H9 (cell line): ENCODE results near the gene KCND2. TPM values are rescaled to one million over a fixed set of nuclear protein-coding genes. Genes with fewer than 3 reads are reported as not detected.

Source experiments
- DNase-seq: peaks from one replicate; pipeline ENCODE4 v3.0.0-alpha.2; 2017
- H2AFZ ChIP-seq: one replicate; pipeline ENCODE4 v1.6.1; 2013; ENCODE audit warnings: mild to moderate bottlenecking, low read length, control low read depth, moderate library complexity
- H2AK5ac ChIP-seq: 2 replicates; pipeline ENCODE4 v1.6.1; 2013; ENCODE audit warnings: low read length, control low read depth, mixed read lengths; ENCODE audit not compliant: insufficient read length
- H2BK120ac ChIP-seq: one replicate; pipeline ENCODE4 v1.6.1; 2013; ENCODE audit warnings: low read depth, mild to moderate bottlenecking, low read length, control low read depth, inconsistent platforms; ENCODE audit not compliant: poor library complexity, severe bottlenecking
- H2BK12ac ChIP-seq: 2 replicates; pipeline ENCODE4 v1.6.1; 2013; ENCODE audit warnings: low read length, control low read depth, mixed read lengths, low read depth; ENCODE audit not compliant: insufficient read length
- H2BK15ac ChIP-seq: 2 replicates; pipeline ENCODE4 v1.6.1; 2013; ENCODE audit warnings: low read depth, low read length, control low read depth
- H2BK20ac ChIP-seq: one replicate; pipeline ENCODE4 v1.6.1; 2013; ENCODE audit warnings: low read depth, mild to moderate bottlenecking, low read length, control low read depth, inconsistent platforms; ENCODE audit not compliant: poor library complexity, severe bottlenecking
- H2BK5ac ChIP-seq: 2 replicates; pipeline ENCODE4 v1.6.1; 2013; ENCODE audit warnings: low read length, control low read depth, mixed read lengths; ENCODE audit not compliant: insufficient read length
- H3K14ac ChIP-seq: 2 replicates; pipeline ENCODE4 v1.6.1; 2013; ENCODE audit warnings: low read length, control low read depth; ENCODE audit not compliant: insufficient read depth
- H3K18ac ChIP-seq: 2 replicates; pipeline ENCODE4 v1.6.1; 2013; ENCODE audit warnings: low read depth, mild to moderate bottlenecking, mixed read lengths, low read length, control low read depth; ENCODE audit not compliant: insufficient read length
- H3K23ac ChIP-seq: 2 replicates; pipeline ENCODE4 v1.6.1; 2013; ENCODE audit warnings: low read length, control low read depth, mixed read lengths, low read depth; ENCODE audit not compliant: insufficient read length
- H3K23me2 ChIP-seq: 2 replicates; pipeline ENCODE4 v1.6.1; 2013; ENCODE audit warnings: low read depth, mild to moderate bottlenecking, mixed read lengths, low read length, control low read depth; ENCODE audit not compliant: insufficient read length, poor library complexity, severe bottlenecking
- H3K27ac ChIP-seq: 2 replicates; pipeline ENCODE4 v1.5.1; 2013; ENCODE audit warnings: low read length, control low read depth, mixed read lengths, low read depth; ENCODE audit not compliant: insufficient read length
- H3K27me3 ChIP-seq: 2 replicates; pipeline ENCODE4 v1.6.1; 2013; ENCODE audit warnings: low read length, control low read depth, inconsistent platforms; ENCODE audit not compliant: insufficient read depth
- H3K4ac ChIP-seq: 2 replicates; pipeline ENCODE4 v1.6.1; 2013; ENCODE audit warnings: low read depth, mild to moderate bottlenecking, control low read depth, inconsistent platforms, low read length, moderate library complexity
- H3K4me1 ChIP-seq: 2 replicates; pipeline ENCODE4 v1.6.1; 2013; ENCODE audit warnings: low read length, control low read depth, inconsistent platforms; ENCODE audit not compliant: insufficient read depth
- H3K4me2 ChIP-seq: 2 replicates; pipeline ENCODE4 v1.6.1; 2013; ENCODE audit warnings: low read length, control low read depth, mixed read lengths; ENCODE audit not compliant: insufficient read length, insufficient read depth
- H3K56ac ChIP-seq: 2 replicates; pipeline ENCODE4 v1.6.1; 2013; ENCODE audit warnings: low read depth, mild to moderate bottlenecking, mixed read lengths, low read length, control low read depth; ENCODE audit not compliant: insufficient read length
- H3K79me1 ChIP-seq: 2 replicates; pipeline ENCODE4 v1.6.1; 2013; ENCODE audit warnings: low read depth, mild to moderate bottlenecking, moderate library complexity, low read length, control low read depth, inconsistent platforms; ENCODE audit not compliant: insufficient read depth, poor library complexity, severe bottlenecking
- H3K79me2 ChIP-seq: 2 replicates; pipeline ENCODE4 v1.6.1; 2013; ENCODE audit warnings: low read length, control low read depth, inconsistent platforms; ENCODE audit not compliant: insufficient read depth
- H3K9ac ChIP-seq: 2 replicates; pipeline ENCODE4 v1.6.1; 2013; ENCODE audit warnings: low read length, control low read depth, mixed read lengths; ENCODE audit not compliant: insufficient read length; ENCODE audit errors: extremely low read depth
- H3K9me3 ChIP-seq: one replicate; pipeline ENCODE4 v1.6.1; 2013; ENCODE audit warnings: low read depth, low read length, inconsistent platforms; ENCODE audit not compliant: control insufficient read depth
- H3T11ph ChIP-seq: one replicate; pipeline ENCODE4 v1.6.1; 2013; ENCODE audit warnings: mild to moderate bottlenecking, low read length, control low read depth, inconsistent platforms
- H4K20me1 ChIP-seq: one replicate; pipeline ENCODE4 v1.6.1; 2013; ENCODE audit not compliant: control insufficient read depth, insufficient read length, insufficient read depth
- H4K5ac ChIP-seq: 2 replicates; pipeline ENCODE4 v1.6.1; 2013; ENCODE audit warnings: low read depth, mild to moderate bottlenecking, mixed read lengths, low read length, control low read depth; ENCODE audit not compliant: insufficient read length
- H4K8ac ChIP-seq: replicated peaks from 2 replicates; pipeline ENCODE4 v1.6.1; 2013; ENCODE audit warnings: low read length, control low read depth, mixed read lengths, low read depth; ENCODE audit not compliant: insufficient read length
- H4K91ac ChIP-seq: 2 replicates; pipeline ENCODE4 v1.6.1; 2013; ENCODE audit warnings: low read depth, mild to moderate bottlenecking, moderate library complexity, mixed read lengths, low read length, control low read depth; ENCODE audit not compliant: insufficient read length
- H3K27ac Mint-ChIP-seq, 3 experiments: 2 replicates in 2 of 3; 3 replicates in 1 of 3; pipeline ENCODE4 v1.8.0; 2020 to 2021; ENCODE audit warnings: mixed read lengths in 3 of 3, mild to moderate bottlenecking in 1 of 3, moderate library complexity in 1 of 3
- H3K27me3 Mint-ChIP-seq: 2 replicates; pipeline ENCODE4 v1.8.0; 2021; ENCODE audit warnings: low read depth, mild to moderate bottlenecking, moderate library complexity, mixed read lengths
- H3K36me3 Mint-ChIP-seq, 3 experiments: 2 replicates in 2 of 3; 3 replicates in 1 of 3; pipeline ENCODE4 v1.8.0; 2020 to 2021; ENCODE audit warnings: low read depth in 3 of 3, mixed read lengths in 3 of 3; ENCODE audit not compliant: insufficient read depth in 1 of 3
- H3K4me1 Mint-ChIP-seq, 2 experiments: 2 replicates each; pipeline ENCODE4 v1.8.0; 2020; ENCODE audit warnings: mixed read lengths in 2 of 2
- H3K4me3 Mint-ChIP-seq, 2 experiments: 2 replicates in 1 of 2; 3 replicates in 1 of 2; pipeline ENCODE4 v1.8.0; 2020 to 2021; ENCODE audit warnings: mild to moderate bottlenecking in 2 of 2, mixed read lengths in 2 of 2, moderate library complexity in 1 of 2
- H3K9me3 Mint-ChIP-seq, 2 experiments: 2 replicates in 1 of 2; 3 replicates in 1 of 2; pipeline ENCODE4 v1.8.0; 2020; ENCODE audit warnings: mild to moderate bottlenecking in 2 of 2, mixed read lengths in 2 of 2, moderate library complexity in 1 of 2
- CTCF ChIP-seq: fragments of 200-600 bp; sonication (generic); conservative IDR thresholded peaks from 3 replicates; pipeline ENCODE4 v1.8.0; 2021; ENCODE audit warnings: antibody characterized with exemption, mild to moderate bottlenecking
- WGBS: extraction: QIAGEN DNeasy Blood & Tissue Kit; methylation state at CpG from one replicate; pipeline ENCODE4 v1.1.7; 2013; ENCODE audit warnings: missing lambda C conversion rate, low lambda C conversion rate, mixed read lengths; ENCODE audit not compliant: insufficient read length; ENCODE audit errors: extremely low coverage; 5-methylcytosine and 5-hydroxymethylcytosine counted together
- total RNA-seq: library from RNA; stranded (reverse); gene quantifications from 2 replicates; pipeline ENCODE4 v1.2.1, GENCODE V29; 2021

KCND2 gene
- total RNA-seq, 1 experiment from 2014 or later = 6.4 TPM

GRCh38 chr7:120421151-120421651 lies 148.2 kb downstream of the KCND2 start:
- H2BK5ac ChIP-seq = no peak overlapping the region
- H3K18ac ChIP-seq = no peak overlapping the region
- no peaks in the 10 kb centered on the region for H3K79me2 ChIP-seq
- no peaks in the 10 kb centered on the region for H3K23me2 ChIP-seq
- no peaks in the 10 kb centered on the region for H3K9me3 ChIP-seq
- H3T11ph ChIP-seq = no peak overlapping the region
- H2BK15ac ChIP-seq = no peak overlapping the region
- no peak overlapping the region for H4K8ac ChIP-seq
- no peak overlapping the region for H3K14ac ChIP-seq
- Mint-ChIP-seq H3K27ac (no peak overlapping the region), H3K9me3 (no peaks in the 10 kb centered on the region), H3K4me1 (peaks cover 6 to 7% of the 10 kb centered on the region in 2 experiments; a peak in 3 of 4 replicates), H3K27me3 (no peaks in the 10 kb centered on the region), H3K4me3 (no peak overlapping the region), H3K36me3 (no peaks in the 10 kb centered on the region)
- no peaks in the 10 kb centered on the region for H3K4me1 ChIP-seq
- no peak for DNase-seq
- WGBS = no CpG with 5 or more reads among the region's 2 CpGs
- no peaks in the 10 kb centered on the region for H4K20me1 ChIP-seq
- no peaks in the 10 kb centered on the region for H3K79me1 ChIP-seq
- H2BK12ac ChIP-seq = no peak overlapping the region
- no peak overlapping the region for H3K4me2 ChIP-seq
- no peak for TF ChIP-seq CTCF
- no peak overlapping the region for H2BK120ac ChIP-seq
- no peak overlapping the region for H2AFZ ChIP-seq
- H3K27ac ChIP-seq = no peak overlapping the region
- H2AK5ac ChIP-seq = no peak overlapping the region
- H3K9ac ChIP-seq = no peak overlapping the region
- H2BK20ac ChIP-seq = no peak overlapping the region
- H3K4ac ChIP-seq = no peak overlapping the region
- no peak overlapping the region for H4K5ac ChIP-seq
- no peak overlapping the region for H3K56ac ChIP-seq
- H4K91ac ChIP-seq = no peak overlapping the region
- no peaks in the 10 kb centered on the region for H3K27me3 ChIP-seq
- no peak overlapping the region for H3K23ac ChIP-seq
